ENCODE data around the gene EDN2. TPM values are rescaled to one million over a fixed set of nuclear protein-coding genes. Genes with fewer than 3 reads are reported as not detected.

Gene EDN2
- total RNA-seq, 8 experiments from 2014 or later: 0.23 to 0.81 (median 0.53) TPM; not detected in 2

- H3K27ac ChIP-seq: no peak overlapping the region
- in situ Hi-C loops (cut with MboI; ENCODE audit: low pct_unique_long_range_greater_than_20kb in 2 of 9, low sequenced_read_pairs in 9 of 9, unreplicated experiment in 9 of 9): no loop called here
- no peak overlapping the region for H3K4me3 ChIP-seq
- ATAC-seq (replicated peaks in 6 of 8): no peak
- H3K4me1 ChIP-seq (replicated peaks in 1 of 2): peaks cover 26 to 29% of the 10 kb centered on the region in 2 donors
- WGBS, 10 experiments: 93 to 100% (median 93%) methylated on average over 1 to 3 of the region's 9 CpGs; no CpG with 5 or more reads in 7 of the 10 experiments
These were observed 9.3 kb upstream of the EDN2 start for GRCh38 chr1:41493626-41494350.

- Histone ChIP-seq H3K27ac (no peak overlapping the region), H3K4me1 (replicated peaks in 1 of 2) (peaks cover 28 to 31% of the 10 kb centered on the region in 2 donors), H3K4me3 (no peak overlapping the region)
- in situ Hi-C loops (cut with MboI; ENCODE audit: low pct_unique_long_range_greater_than_20kb in 2 of 9, low sequenced_read_pairs in 9 of 9, unreplicated experiment in 9 of 9): no loop called here
- peak in 7 of 8 experiments; percentile 60 to 86 (median 78) for ATAC-seq (replicated peaks in 6 of 8)
- WGBS, 10 experiments: 0 to 93% (median 57%) methylated on average over 1 to 3 of the region's 5 CpGs; no CpG with 5 or more reads in 6 of the 10 experiments
These were observed 8.6 kb upstream of the EDN2 start for GRCh38 chr1:41493117-41493536.

GRCh38 chr1:41492341-41492848, 7.9 kb upstream of the EDN2 start:
- H3K4me3 ChIP-seq: no peak overlapping the region
- H3K4me1 ChIP-seq (replicated peaks in 1 of 2): peaks cover 35 to 38% of the 10 kb centered on the region in 2 donors
- H3K27ac ChIP-seq: no peak overlapping the region
- WGBS, 10 experiments: 20 to 100% (median 74%) methylated on average over 1 to 7 of the region's 7 CpGs; no CpG with 5 or more reads in 1 of the 10 experiments
- in situ Hi-C loops (cut with MboI; ENCODE audit: low pct_unique_long_range_greater_than_20kb in 2 of 9, low sequenced_read_pairs in 9 of 9, unreplicated experiment in 9 of 9): no loop called here
- no peak for ATAC-seq (replicated peaks in 6 of 8)

- H3K4me1 ChIP-seq (replicated peaks in 1 of 2): peaks cover 36 to 39% of the 10 kb centered on the region in 2 donors
- ATAC-seq (replicated peaks in 6 of 8): no peak
- in situ Hi-C loops (cut with MboI; ENCODE audit: low pct_unique_long_range_greater_than_20kb in 2 of 9, low sequenced_read_pairs in 9 of 9, unreplicated experiment in 9 of 9): no loop called here
- 100% methylated on average over 1 of the region's 2 CpGs; no CpG with 5 or more reads in 9 of the 10 experiments for WGBS, 10 experiments
- no peak overlapping the region for H3K27ac ChIP-seq
- no peak overlapping the region for H3K4me3 ChIP-seq
These were observed 6.4 kb upstream of the EDN2 start for GRCh38 chr1:41490911-41491310.

GRCh38 chr1:41489561-41489960, 5.1 kb upstream of the EDN2 start:
- in situ Hi-C loops (cut with MboI; ENCODE audit: low pct_unique_long_range_greater_than_20kb in 2 of 9, low sequenced_read_pairs in 9 of 9, unreplicated experiment in 9 of 9): no loop called here
- H3K27ac ChIP-seq: no peak overlapping the region
- 70 to 100% (median 83%) methylated on average over 1 to 5 of the region's 5 CpGs for WGBS, 10 experiments

GRCh38 chr1:41488040-41488951, 3.8 kb upstream of the EDN2 start:
- peaks cover 37 to 38% of the 10 kb centered on the region in 2 donors for H3K4me1 ChIP-seq (replicated peaks in 1 of 2)
- no peak overlapping the region for H3K4me3 ChIP-seq
- peak in 1 of 8 experiments; percentile 0 for ATAC-seq (replicated peaks in 6 of 8)
- H3K27ac ChIP-seq: no peak overlapping the region
- 80 to 100% (median 84%) methylated on average over 1 to 6 of the region's 11 CpGs; no CpG with 5 or more reads in 3 of the 10 experiments for whole genome bisulfite sequencing, 10 experiments
- in situ Hi-C loops (cut with MboI; ENCODE audit: low pct_unique_long_range_greater_than_20kb in 2 of 9, low sequenced_read_pairs in 9 of 9, unreplicated experiment in 9 of 9): no loop called here

More at GRCh38 chr1:41489561-41489960, 5.1 kb upstream of the EDN2 start:
- no peak overlapping the region for H3K4me3 ChIP-seq
- no peak for ATAC-seq (replicated peaks in 6 of 8)
- H3K4me1 ChIP-seq (replicated peaks in 1 of 2): peaks cover 37% of the 10 kb centered on the region in 2 donors

GRCh38 chr1:41487126-41488039, 2.9 kb upstream of the EDN2 start:
- ATAC-seq (replicated peaks in 6 of 8): peak in 1 of 8 experiments; percentile 1
- H3K4me1 ChIP-seq (replicated peaks in 1 of 2): peaks cover 37 to 44% of the 10 kb centered on the region in 2 donors
- H3K27ac ChIP-seq: peak overlapping the region; percentile 10 to 49
- WGBS, 10 experiments: 0 to 83% (median 33%) methylated on average over 1 to 11 of the region's 16 CpGs; no CpG with 5 or more reads in 2 of the 10 experiments
- peak overlapping the region in 1 of 5 donors; percentile 1 for H3K4me3 ChIP-seq
- in situ Hi-C loops (cut with MboI; ENCODE audit: low pct_unique_long_range_greater_than_20kb in 2 of 9, low sequenced_read_pairs in 9 of 9, unreplicated experiment in 9 of 9): no loop called here

- Histone ChIP-seq H3K4me3 (peak overlapping the region in 1 of 5 donors; percentile 1), H3K27ac (peak overlapping the region; percentile 10 to 49), H3K4me1 (replicated peaks in 1 of 2) (peaks cover 37 to 44% of the 10 kb centered on the region in 2 donors)
- peak in 5 of 8 experiments; percentile 8 to 66 (median 64) for ATAC-seq (replicated peaks in 6 of 8)
- 9 to 98% (median 30%) methylated on average over 4 to 19 of the region's 23 CpGs for WGBS, 10 experiments
- in situ Hi-C loops (cut with MboI; ENCODE audit: low pct_unique_long_range_greater_than_20kb in 2 of 9, low sequenced_read_pairs in 9 of 9, unreplicated experiment in 9 of 9): no loop called here
These were observed 2.1 kb upstream of the EDN2 start for GRCh38 chr1:41486371-41487125.

- Histone ChIP-seq H3K4me1 (replicated peaks in 1 of 2) (peaks cover 37 to 44% of the 10 kb centered on the region in 2 donors), H3K4me3 (no peak overlapping the region), H3K27ac (peak overlapping the region in 1 of 2 donors; percentile 5)
- ATAC-seq (replicated peaks in 6 of 8): peak in 1 of 8 experiments; percentile 0
- in situ Hi-C loops (cut with MboI; ENCODE audit: low pct_unique_long_range_greater_than_20kb in 2 of 9, low sequenced_read_pairs in 9 of 9, unreplicated experiment in 9 of 9): no loop called here
- WGBS, 10 experiments: 0 to 90% (median 62%) methylated on average over 1 to 4 of the region's 4 CpGs; no CpG with 5 or more reads in 4 of the 10 experiments
These were observed 1.5 kb upstream of the EDN2 start for GRCh38 chr1:41486053-41486370.

- Histone ChIP-seq H3K4me1 (replicated peaks in 1 of 2) (peaks cover 37 to 44% of the 10 kb centered on the region in 2 donors), H3K27ac (no peak overlapping the region), H3K4me3 (no peak overlapping the region)
- in situ Hi-C loops (cut with MboI; ENCODE audit: low pct_unique_long_range_greater_than_20kb in 2 of 9, low sequenced_read_pairs in 9 of 9, unreplicated experiment in 9 of 9): no loop called here
- 22 to 63% (median 51%) methylated on average over 1 to 4 of the region's 5 CpGs; no CpG with 5 or more reads in 4 of the 10 experiments for WGBS, 10 experiments
- peak in 3 of 8 experiments; percentile 6 to 52 (median 30) for ATAC-seq (replicated peaks in 6 of 8)
These were observed 1.1 kb upstream of the EDN2 start for GRCh38 chr1:41485605-41486004.

GRCh38 chr1:41483960-41484401, 502 bp downstream of the EDN2 start:
- in situ Hi-C loops (cut with MboI; ENCODE audit: low pct_unique_long_range_greater_than_20kb in 2 of 9, low sequenced_read_pairs in 9 of 9, unreplicated experiment in 9 of 9): no loop called here
- peaks cover 33 to 42% of the 10 kb centered on the region in 2 donors for H3K4me1 ChIP-seq (replicated peaks in 1 of 2)
- no peak overlapping the region for H3K4me3 ChIP-seq
- no peak overlapping the region for H3K27ac ChIP-seq
- ATAC-seq (replicated peaks in 6 of 8): peak in 1 of 8 experiments; percentile 2
- WGBS, 10 experiments: 40 to 93% (median 78%) methylated on average over 1 to 5 of the region's 9 CpGs; no CpG with 5 or more reads in 6 of the 10 experiments
